GM19023 (cell line): ENCODE data around the gene HLA-F.

Experiments used
- ATAC-seq: cut with Tn5 transposase; IDR thresholded peaks from one replicate; pipeline ENCODE4 v1.9.1; 2021; ENCODE audit warnings: mild to moderate bottlenecking, moderate library complexity; ENCODE audit not compliant: unreplicated experiment

The HLA-F gene

GRCh38 chr6:29742127-29742526 is 18.9 kb downstream of the HLA-F start:
- ATAC-seq: no peak

GRCh38 chr6:29743025-29743424 is 19.8 kb downstream of the HLA-F start:
- no peak for ATAC-seq

- no peak for ATAC-seq
Observed at GRCh38 chr6:29743568-29743967, 20.3 kb downstream of the HLA-F start.

GRCh38 chr6:29744131-29744530 is 20.9 kb downstream of the HLA-F start:
- ATAC-seq: no peak

- ATAC-seq: no peak
Observed at GRCh38 chr6:29744621-29745020, 21.4 kb downstream of the HLA-F start.

GRCh38 chr6:29745386-29745785 is 22.2 kb downstream of the HLA-F start:
- ATAC-seq: no peak

GRCh38 chr6:29745855-29746449 is 22.7 kb downstream of the HLA-F start:
- ATAC-seq: no peak

GRCh38 chr6:29746846-29747687 is 23.8 kb downstream of the HLA-F start:
- no peak for ATAC-seq

- no peak for ATAC-seq
Observed at GRCh38 chr6:29747688-29748250, 24.5 kb downstream of the HLA-F start.

GRCh38 chr6:29748391-29749307 is 25.4 kb downstream of the HLA-F start:
- ATAC-seq: peak; percentile 78

- peak; percentile 10 for ATAC-seq
Observed at GRCh38 chr6:29749308-29749662, 26.1 kb downstream of the HLA-F start.

GRCh38 chr6:29749668-29750067 is 26.4 kb downstream of the HLA-F start:
- no peak for ATAC-seq

- ATAC-seq: no peak
Observed at GRCh38 chr6:29750709-29751108, 27.5 kb downstream of the HLA-F start.

GRCh38 chr6:29751480-29751879 is 28.2 kb downstream of the HLA-F start:
- ATAC-seq: no peak

- ATAC-seq: peak; percentile 67
Observed at GRCh38 chr6:29752451-29753308, 29.4 kb downstream of the HLA-F start.

- ATAC-seq: no peak
Observed at GRCh38 chr6:29753309-29753644, 30.0 kb downstream of the HLA-F start.

GRCh38 chr6:29755295-29755871 is 32.1 kb downstream of the HLA-F start:
- no peak for ATAC-seq

- ATAC-seq: no peak
Observed at GRCh38 chr6:29757282-29757681, 34.0 kb downstream of the HLA-F start.

GRCh38 chr6:29757701-29758293 is 34.6 kb downstream of the HLA-F start:
- no peak for ATAC-seq

- ATAC-seq: no peak
Observed at GRCh38 chr6:29758761-29759160, 35.5 kb downstream of the HLA-F start.
